Heart left ventricle (tissue), 16 donors: ENCODE measurements around the gene GABRB1. TPM values are rescaled to one million over a fixed set of nuclear protein-coding genes. Genes with fewer than 3 reads are reported as not detected.
A peak's percentile ranks its signal among the peaks of the same experiment; 100 is the strongest.

ENCODE experiments used
- ATAC-seq, 4 donors: fragments of 200-7000 bp; cut with Tn5 transposase; one replicate each; pipeline ENCODE4 v1.9.1; 2020 to 2022; ENCODE audit warnings: moderate library complexity in 4 of 4, mild to moderate bottlenecking in 3 of 4, moderate number of reproducible peaks in 1 of 4
- DNase-seq, 5 donors: peaks; one replicate each; pipeline ENCODE4 v3.0.0-alpha.2; 2020
- H3K27ac ChIP-seq, 12 donors: fragments of 200-600 bp; sonication (generic) in 4 of 12; one replicate each; pipeline versions ENCODE4 v1.5.0 to v1.8.0; 2016 to 2022; ENCODE audit warnings: mild to moderate bottlenecking in 2 of 12
- H3K27me3 ChIP-seq, 9 donors: fragments of 200-600 bp; sonication (generic) in 2 of 9; one replicate each; pipeline versions ENCODE4 v1.5.1 to v1.8.0; 2016 to 2022; ENCODE audit warnings: mild to moderate bottlenecking in 3 of 9
- H3K36me3 ChIP-seq, 9 donors: fragments of 200-600 bp; sonication (generic) in 2 of 9; one replicate each; pipeline versions ENCODE4 v1.5.0 to v1.8.0; 2018 to 2022; ENCODE audit warnings: mild to moderate bottlenecking in 2 of 9
- H3K4me1 ChIP-seq, 12 donors: fragments of 200-600 bp; sonication (generic) in 4 of 12; one replicate each; pipeline versions ENCODE4 v1.5.0 to v1.8.0; 2016 to 2022; ENCODE audit warnings: mild to moderate bottlenecking in 3 of 12
- H3K4me3 ChIP-seq, 12 donors: fragments of 200-600 bp; sonication (generic) in 4 of 12; one replicate each; pipeline versions ENCODE4 v1.5.0 to v1.8.0; 2017 to 2022; ENCODE audit warnings: mild to moderate bottlenecking in 9 of 12, moderate library complexity in 4 of 12
- H3K9me3 ChIP-seq, 12 donors: fragments of 200-600 bp; sonication (generic) in 4 of 12; one replicate each; pipeline versions ENCODE4 v1.5.0 to v1.8.0; 2016 to 2022; ENCODE audit warnings: mild to moderate bottlenecking in 1 of 12
- CTCF ChIP-seq, 12 donors: fragments of 200-600 bp; sonication (generic) in 4 of 12; IDR thresholded peaks; one replicate each; pipeline versions ENCODE4 v1.5.0 to v1.8.0; 2018 to 2022; ENCODE audit warnings: antibody characterized with exemption in 12 of 12, mild to moderate bottlenecking in 5 of 12
- POLR2A ChIP-seq, 2 donors: fragments of 450-650 bp; IDR thresholded peaks; one replicate each; pipeline ENCODE4 v1.6.1; 2017; ENCODE audit warnings: antibody characterized with exemption in 2 of 2, mild to moderate bottlenecking in 2 of 2, moderate library complexity in 2 of 2
- WGBS, 4 donors: extraction: QIAGEN DNeasy Blood & Tissue Kit in 2 of 4; methylation state at CpG; one replicate each; pipeline versions ENCODE4 v1.1.5 to v1.1.7; 2013 to 2018; 5-methylcytosine and 5-hydroxymethylcytosine counted together
- intact Hi-C, 10 donors: fragments of 100-400 bp; cut with DNase I; formaldehyde crosslinking; loops; one replicate each; pipeline versions ENCODE4 v1.11.1 to v1.14.2; 2022
- long read RNA-seq, 3 donors: library from polyadenylated mRNA; unstranded; transcript quantifications; one replicate each; pipeline ENCODE4 v2.0.0, GENCODE V29; 2020 to 2021
- polyA plus RNA-seq, 2 donors: library from polyadenylated mRNA; stranded (reverse); fragments of 200-250 nt; gene quantifications; one replicate each; pipeline ENCODE4 v1.2.3, GENCODE V29; 2013
- total RNA-seq, 9 donors: library from RNA; depleted of rRNA in 2 of 9; stranded (reverse); fragments of >200 nt in 2 of 9; fragmentation: NEBNext Ultra II Directional in 3 of 9; extraction: Animal tissue kit (Norgen Biotek cat#: 25700) in 3 of 9; gene quantifications; one replicate each; pipeline versions ENCODE4 v1.1.0 to v1.2.4, GENCODE V29; 2016 to 2023
- donor health status: ischemic (EF 13 %, LVEDD 7.1; RV severe dilation, severe dysfunction).
- donor health status: healthy with polysubstance abuse.
- donor health status: DM: no; HTN: yes; CAD: no.
- donor health status: DM: no; HTN: no; CAD: no.
- donor health status: ischemic (EF 25% LVEDD 6.9; RV normal size, moderate dysfunction).
- donor health status: ischemic (EF 25% LVEDD 5.7; RV mildly dilated, moderate dysfunction).
- donor health status: healthy.
- donor health status: DM: yes; HTN: yes; CAD: no.
- donor health status: ischemic (EF 35%, LVEDD 5.7; RV mildly dilated, moderate dysfunction).
- donor health status: nonischemic (EF 11% LVEDD 7.7; RV severe dilation, severe dysfunction).
- donor health status: DM: yes; HTN: yes; CAD: no.
- donor health status: PGD.
- donor health status: ischemic (EF 29% LVEDD 5.4; RV normal size, mild dysfunction).
- donor health status: nonischemic (EF 23%, LVEDD 6.1; RV moderate dilation, normal function).

Gene GABRB1
- total RNA-seq: 10 to 100 TPM in 1 of 9 donors, 1 to 10 TPM in 8; 1.3 to 13.6 (median 4.8) TPM
- 1 to 10 TPM; 1.0 to 1.5 TPM for polyA plus RNA-seq
- long read RNA-seq, donor 1, partial matches to known transcripts: 0 of 4 reads
- long read RNA-seq, donor 1, other reads (novel, unspliced or antisense): 3 of 4 reads
- long read RNA-seq, donor 2, partial matches to known transcripts: 1 of 13 reads
- long read RNA-seq, donor 2, other reads (novel, unspliced or antisense): 8 of 13 reads
- long read RNA-seq, donor 3, partial matches to known transcripts: 0 of 3 reads
- long read RNA-seq, donor 3, other reads (novel, unspliced or antisense): 3 of 3 reads

DNA sequence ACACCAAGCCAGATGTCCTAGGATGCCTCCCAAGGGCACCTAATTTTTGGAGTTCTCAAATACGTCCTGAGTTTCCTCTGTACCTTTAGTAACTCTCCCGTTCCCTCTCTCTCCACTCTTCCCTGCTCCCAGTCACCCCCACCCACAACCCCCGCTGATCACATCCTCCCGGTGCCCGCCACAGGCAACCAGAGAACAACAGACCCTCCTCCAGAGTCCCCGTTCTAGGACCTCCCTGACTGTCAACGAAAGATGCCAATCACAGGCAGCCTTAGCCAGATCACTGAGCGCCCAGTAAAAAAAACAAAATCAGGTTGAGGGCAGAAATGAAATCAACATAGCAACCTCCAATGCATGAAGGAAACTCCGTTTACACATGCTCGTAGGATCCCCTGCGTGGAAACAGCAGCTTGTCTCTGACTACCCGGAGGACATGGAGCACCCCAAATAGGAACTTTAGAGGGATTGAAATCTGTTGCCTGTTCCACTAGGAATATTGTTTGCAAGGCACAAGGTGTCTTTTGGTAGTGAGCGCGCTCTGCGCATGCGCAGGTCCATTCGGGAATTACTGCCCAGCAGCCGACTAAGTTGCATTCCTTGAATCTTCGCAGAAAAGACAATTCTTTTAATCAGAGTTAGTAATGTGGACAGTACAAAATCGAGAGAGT is at the start of gene GABRB1:
GABRB1 (plus strand) TSS at position 557 of the 668 bp plus-strand sequence.
- Histone ChIP-seq H3K9me3 (no peaks in the 10 kb centered on the region), H3K4me3 (peak within 1 kb of the TSS; percentile 11 to 64 (median 56)), H3K27me3 (peaks cover 0 to 52% (median 5%) of the 10 kb centered on the region in 9 donors), H3K36me3 (no peaks in the 10 kb centered on the region), H3K27ac (peak within 1 kb of the TSS in 9 of 12 donors; percentile 39 to 81 (median 74)), H3K4me1 (peaks cover 0 to 16% (median 0%) of the 10 kb centered on the region in 12 donors)
- TF ChIP-seq CTCF (IDR thresholded peaks at IDR 0.05) (no peak), POLR2A (IDR thresholded peaks at IDR 0.05) (no peak)
- DNase-seq (peak; percentile 33 to 76 (median 64)), ATAC-seq (peak; percentile 29 to 51 (median 39))
- 1 to 4% (median 3%) methylated on average over 20 of the region's 20 CpGs for WGBS, 4 donors
- intact Hi-C loops: loop anchor here (2.0 to 10.0 kb wide), 8 partner anchors 94 to 354 kb away; no protein-coding TSS in a partner anchor

DNA sequence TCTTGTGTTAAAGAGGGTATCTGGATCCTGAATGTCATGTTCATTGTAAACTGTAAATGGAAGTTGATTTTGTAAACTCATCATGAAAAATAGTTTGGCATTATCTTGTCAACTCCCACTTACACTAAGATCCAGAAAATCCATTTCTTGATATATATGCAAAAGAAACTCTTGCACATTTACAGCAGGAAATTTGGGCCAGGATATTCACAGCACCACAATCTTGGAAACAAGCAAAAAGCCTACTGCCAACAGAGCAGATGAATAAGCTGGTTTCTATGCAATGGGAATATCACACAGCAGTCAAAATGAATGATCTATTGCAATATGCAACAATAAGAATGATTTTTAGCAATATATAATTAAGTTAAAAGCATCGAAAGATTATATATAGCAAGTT is 46.6 kb upstream of the GABRB1 start:
- no peak for ATAC-seq
- Histone ChIP-seq H3K4me1 (peaks cover 0 to 13% (median 0%) of the 10 kb centered on the region in 12 donors), H3K36me3 (no peaks in the 10 kb centered on the region)

GRCh38 chr4:46986922-46987638 is 44.3 kb upstream of the GABRB1 start:
- H3K27ac ChIP-seq: peak overlapping the region in 5 of 12 donors; percentile 17 to 51 (median 43)
- WGBS, 4 donors: 46 to 55% (median 48%) methylated on average over 3 of the region's 3 CpGs
- H3K4me1 ChIP-seq: peaks cover 0 to 13% (median 0%) of the 10 kb centered on the region in 12 donors
- no peaks in the 10 kb centered on the region for H3K9me3 ChIP-seq
- TF ChIP-seq CTCF (IDR thresholded peaks at IDR 0.05) (no peak), POLR2A (IDR thresholded peaks at IDR 0.05) (no peak)
- H3K4me3 ChIP-seq: no peak overlapping the region
- DNase-seq: no peak
- intact Hi-C loops: no loop called here
- peak in 3 of 4 donors; percentile 37 to 81 (median 68) for ATAC-seq
- no peaks in the 10 kb centered on the region for H3K36me3 ChIP-seq
- peaks cover 0 to 4% (median 0%) of the 10 kb centered on the region in 9 donors for H3K27me3 ChIP-seq

More for the DNA sequence above, 46.6 kb upstream of the GABRB1 start:
- Histone ChIP-seq H3K27ac (no peak overlapping the region), H3K9me3 (no peaks in the 10 kb centered on the region), H3K27me3 (no peaks in the 10 kb centered on the region), H3K4me3 (no peak overlapping the region)
- no peak for DNase-seq
- intact Hi-C loops: no loop called here
- WGBS, 4 donors: 83 to 95% (median 88%) methylated on average over 1 of the region's 1 CpG
- TF ChIP-seq CTCF (IDR thresholded peaks at IDR 0.05) (no peak), POLR2A (IDR thresholded peaks at IDR 0.05) (no peak)
